H1 (cell line): ENCODE results near the gene KCNA2. TPM values are rescaled to one million over a fixed set of nuclear protein-coding genes. Genes with fewer than 3 reads are reported as not detected.

Source experiments
- CTCF ChIA-PET: fragments of 300-600 bp; sonication (Branson Sonifier 250); formaldehyde crosslinking; loops from one replicate; lab custom pipeline; 2021; ENCODE audit not compliant: partially characterized antibody; lab: Charles Lee
- POLR2A ChIA-PET: fragments of 300-600 bp; sonication (Branson Sonifier 250); formaldehyde crosslinking; loops from one replicate; lab custom pipeline; 2021; ENCODE audit warnings: inconsistent platforms; ENCODE audit not compliant: partially characterized antibody; lab: Charles Lee
- DNase-seq, 2 experiments: peaks; one replicate each; pipeline versions ENCODE4 v3.0.0 to v3.0.0-alpha.2; 2010 to 2022; ENCODE audit warnings: low spot score in 2 of 2, low read depth in 1 of 2, mixed read lengths in 1 of 2
- FAIRE-seq: peaks from 2 replicates; lab custom pipeline; 2011; peaks lifted over from hg19 to GRCh38; lab: Jason Lieb, UNC
- H2AFZ ChIP-seq: 2 replicates; pipeline ENCODE4 v1.8.1; 2012; ENCODE audit warnings: low read length, inconsistent platforms
- H2AK5ac ChIP-seq: 2 replicates; pipeline ENCODE4 v1.6.1; 2013; ENCODE audit warnings: low read depth, low read length
- H2BK120ac ChIP-seq: replicated peaks from 2 replicates; pipeline ENCODE3; 2013; ENCODE audit warnings: low read depth, low read length, inconsistent platforms
- H2BK12ac ChIP-seq: 2 replicates; pipeline ENCODE4 v1.6.1; 2013; ENCODE audit warnings: low read depth, low read length
- H2BK15ac ChIP-seq: 2 replicates; pipeline ENCODE4 v1.6.1; 2013; ENCODE audit warnings: low read length
- H2BK20ac ChIP-seq: 2 replicates; pipeline ENCODE4 v1.6.1; 2013; ENCODE audit warnings: low read length
- H2BK5ac ChIP-seq: 2 replicates; pipeline ENCODE4 v1.6.1; 2013; ENCODE audit warnings: low read depth, low read length
- H3K14ac ChIP-seq: 2 replicates; pipeline ENCODE4 v1.6.1; 2013; ENCODE audit warnings: inconsistent platforms; ENCODE audit not compliant: insufficient read length
- H3K18ac ChIP-seq: 2 replicates; pipeline ENCODE4 v1.6.1; 2013; ENCODE audit warnings: low read length; ENCODE audit errors: extremely low read depth
- H3K23ac ChIP-seq: 2 replicates; pipeline ENCODE4 v1.6.1; 2013; ENCODE audit warnings: inconsistent platforms; ENCODE audit not compliant: insufficient read length
- H3K23me2 ChIP-seq: 2 replicates; pipeline ENCODE4 v1.6.1; 2013; ENCODE audit warnings: low read depth, low read length
- H3K27ac ChIP-seq: 2 replicates; pipeline ENCODE4 v1.6.1; 2011; ENCODE audit warnings: low read depth, low read length, inconsistent platforms
- H3K27me3 ChIP-seq, 4 experiments: replicated peaks in 1 of 4; 1 replicate in 1 of 4; 2 replicates in 3 of 4; pipeline versions ENCODE4 v1.6.1 to v1.8.1; 2011 to 2013; ENCODE audit warnings: low read length in 3 of 4, mild to moderate bottlenecking in 3 of 4, inconsistent platforms in 2 of 4, mixed read lengths in 2 of 4, moderate library complexity in 1 of 4; ENCODE audit not compliant: control insufficient read depth in 3 of 4, insufficient read depth in 3 of 4; ENCODE audit errors: extremely low read depth in 1 of 4
- H3K36me3 ChIP-seq, 4 experiments: 2 replicates each; pipeline versions ENCODE4 v1.6.1 to v1.8.1; 2011 to 2013; ENCODE audit warnings: mild to moderate bottlenecking in 4 of 4, low read length in 3 of 4, moderate library complexity in 2 of 4, control low read depth in 1 of 4, inconsistent platforms in 1 of 4; ENCODE audit not compliant: insufficient read depth in 4 of 4, control insufficient read depth in 2 of 4
- H3K4ac ChIP-seq: replicated peaks from 2 replicates; pipeline ENCODE3; 2013; ENCODE audit warnings: low read length, low read depth, mixed read lengths, inconsistent platforms; ENCODE audit not compliant: insufficient read length
- H3K4me1 ChIP-seq, 4 experiments: replicated peaks in 1 of 4; 1 replicate in 1 of 4; 2 replicates in 3 of 4; pipeline versions ENCODE4 v1.6.1 to v1.8.1; 2011 to 2013; ENCODE audit warnings: low read length in 3 of 4, inconsistent platforms in 2 of 4, mixed read lengths in 1 of 4; ENCODE audit not compliant: insufficient read depth in 4 of 4, control insufficient read depth in 3 of 4
- H3K4me2 ChIP-seq, 2 experiments: 2 replicates each; pipeline versions ENCODE4 v1.6.1 to v1.8.1; 2011 to 2013; ENCODE audit warnings: low read depth in 2 of 2, low read length in 2 of 2, control low read depth in 1 of 2, inconsistent platforms in 1 of 2, mild to moderate bottlenecking in 1 of 2; ENCODE audit not compliant: insufficient read depth in 1 of 2
- H3K4me3 ChIP-seq, 4 experiments: fragments of 200-600, 300-600 bp in 1 of 4; sonication (generic), shearing (Covaris generic), sonication (Bioruptor Twin) in 1 of 4; 2 replicates each; pipeline versions ENCODE4 v1.5.1 to v1.8.1; 2011 to 2016; ENCODE audit warnings: low read length in 4 of 4, low read depth in 3 of 4, control low read depth in 2 of 4, inconsistent platforms in 2 of 4, mild to moderate bottlenecking in 2 of 4, mixed read lengths in 1 of 4, moderate library complexity in 1 of 4; ENCODE audit not compliant: insufficient read depth in 2 of 4; ENCODE audit errors: extremely low read depth in 1 of 4
- H3K56ac ChIP-seq: replicated peaks from 2 replicates; pipeline ENCODE3; 2013; ENCODE audit warnings: low read depth, mild to moderate bottlenecking, mixed read lengths, low read length, inconsistent platforms; ENCODE audit not compliant: insufficient read length
- H3K79me1 ChIP-seq: 2 replicates; pipeline ENCODE4 v1.6.1; 2013; ENCODE audit warnings: low read depth, low read length, control low read depth
- H3K79me2 ChIP-seq, 2 experiments: 2 replicates each; pipeline versions ENCODE4 v1.6.1 to v1.8.1; 2012 to 2013; ENCODE audit warnings: low read length in 2 of 2, mild to moderate bottlenecking in 2 of 2, inconsistent platforms in 1 of 2; ENCODE audit not compliant: insufficient read depth in 2 of 2, control insufficient read depth in 1 of 2
- H3K9ac ChIP-seq, 4 experiments: replicated peaks in 1 of 4; 1 replicate in 1 of 4; 2 replicates in 3 of 4; pipeline versions ENCODE4 v1.6.1 to v1.8.1; 2011 to 2013; ENCODE audit warnings: low read depth in 3 of 4, low read length in 3 of 4, control low read depth in 2 of 4, mild to moderate bottlenecking in 2 of 4, moderate library complexity in 2 of 4, inconsistent platforms in 1 of 4; ENCODE audit errors: extremely low read depth in 1 of 4
- H3K9me3 ChIP-seq, 2 experiments: 2 replicates each; pipeline versions ENCODE4 v1.6.1 to v1.8.1; 2012 to 2013; ENCODE audit warnings: mild to moderate bottlenecking in 2 of 2, moderate library complexity in 2 of 2, control low read depth in 1 of 2, inconsistent platforms in 1 of 2, low read depth in 1 of 2, low read length in 1 of 2, mixed read lengths in 1 of 2; ENCODE audit not compliant: insufficient read depth in 2 of 2
- H4K20me1 ChIP-seq, 2 experiments: replicated peaks in 1 of 2; 2 replicates each; pipeline versions ENCODE3 to v1.8.1; 2011 to 2013; ENCODE audit warnings: inconsistent platforms in 2 of 2, low read length in 2 of 2, mild to moderate bottlenecking in 1 of 2; ENCODE audit not compliant: insufficient read depth in 2 of 2, control insufficient read depth in 1 of 2
- H4K5ac ChIP-seq: 2 replicates; pipeline ENCODE4 v1.6.1; 2013; ENCODE audit warnings: low read length, low read depth, mixed read lengths, inconsistent platforms; ENCODE audit not compliant: insufficient read length
- H4K8ac ChIP-seq: 2 replicates; pipeline ENCODE4 v1.8.0; 2013; ENCODE audit warnings: mild to moderate bottlenecking, moderate library complexity, low read length, inconsistent platforms; ENCODE audit not compliant: insufficient read depth; ENCODE audit errors: extremely low read depth
- H4K91ac ChIP-seq: replicated peaks from 2 replicates; pipeline ENCODE3; 2013; ENCODE audit warnings: low read length, mixed read lengths, inconsistent platforms; ENCODE audit not compliant: insufficient read length
- CEBPB ChIP-seq: IDR thresholded peaks from 2 replicates; pipeline ENCODE4 v1.6.1; 2012; ENCODE audit warnings: low read depth, low read length
- EZH2 ChIP-seq: fragments of 200-600 bp; sonication (generic); IDR thresholded peaks from 2 replicates; pipeline ENCODE4 v1.7.1; 2012; ENCODE audit warnings: low read depth, mild to moderate bottlenecking, moderate library complexity, low read length, inconsistent platforms; ENCODE audit not compliant: severe bottlenecking
- RBBP5 ChIP-seq: IDR thresholded peaks from 2 replicates; pipeline ENCODE4 v1.7.1; 2012; ENCODE audit warnings: low read depth, mild to moderate bottlenecking, inconsistent platforms, low read length, moderate library complexity, borderline replicate concordance
- RXRA ChIP-seq: IDR thresholded peaks from 2 replicates; pipeline ENCODE4 v1.6.1; 2011; ENCODE audit warnings: low read depth, mild to moderate bottlenecking, low read length, moderate library complexity; ENCODE audit not compliant: insufficient read depth
- SIX5 ChIP-seq: IDR thresholded peaks from 2 replicates; pipeline ENCODE4 v1.6.1; 2011; ENCODE audit warnings: mild to moderate bottlenecking, low read depth, low read length
- WGBS, 2 experiments: shearing (Covaris generic) in 1 of 2; methylation state at CpG; one replicate each; pipeline versions ENCODE4 v1.1.6 to v1.1.7; 2013 to 2015; ENCODE audit warnings: low lambda C conversion rate in 2 of 2, mixed read lengths in 2 of 2, inconsistent platforms in 1 of 2, low coverage in 1 of 2, missing lambda C conversion rate in 1 of 2; ENCODE audit not compliant: insufficient replicate concordance in 2 of 2, insufficient coverage in 1 of 2, insufficient read length in 1 of 2; ENCODE audit errors: extremely low coverage in 1 of 2, missing lambda C conversion rate in 1 of 2; 5-methylcytosine and 5-hydroxymethylcytosine counted together
- polyA plus RNA-seq, 7 experiments: library from polyadenylated mRNA; depleted of rRNA in 3 of 7; stranded (reverse) in 5 of 7; unstranded in 2 of 7; fragments of >200 nt in 5 of 7; fragments of 200-250 nt in 2 of 7; gene quantifications; 1 replicate in 5 of 7; 2 replicates in 1 of 7; 4 replicates in 1 of 7; pipeline versions ENCODE4 v1.2.1 to v1.2.3, GENCODE V29; 2011 to 2013; ENCODE audit warnings: missing spikeins in 2 of 7, mixed read lengths in 2 of 7
- total RNA-seq: library from RNA; stranded (reverse); fragmentation: NEBNext Ultra II Directional; extraction: Animal tissue kit (Norgen Biotek cat#: 25700); gene quantifications from 2 replicates; pipeline ENCODE4 v1.2.1, GENCODE V29; 2021
- TF ChIP-seq, protein P1 (sequence below): IDR thresholded peaks from 2 replicates; pipeline ENCODE4 v1.6.1; 2011; ENCODE audit warnings: low read length, improper control_type of control experiment

Gene KCNA2
- total and polyA plus RNA-seq, 2 of the 8 experiments (the other 6 are each of a cell fraction or from before 2014, with no cell fraction given) = 0.26 to 0.78 TPM

DNA sequence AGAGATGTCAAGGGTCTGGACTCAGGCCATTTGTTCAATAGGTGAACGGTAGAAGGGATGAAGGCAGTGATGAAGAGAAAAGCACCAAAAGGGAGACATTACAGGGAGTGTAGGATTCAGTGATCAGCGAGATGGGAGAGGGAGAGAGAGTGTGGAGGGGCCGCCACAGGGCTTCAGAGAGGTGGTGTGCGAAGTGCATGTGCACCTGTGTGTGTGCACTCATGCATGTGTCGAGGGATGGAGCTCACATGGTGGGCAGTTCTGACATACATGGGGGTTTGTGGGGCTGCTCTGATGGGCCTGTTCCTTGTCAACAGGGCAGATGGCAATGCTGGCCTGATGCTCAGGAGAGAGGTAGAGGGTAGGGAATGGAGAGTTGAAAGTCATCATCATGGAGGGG lies 11.4 kb upstream of the KCNA2 start:
- no peak overlapping the region for H3K4me3 ChIP-seq
- POLR2A ChIA-PET = no interaction called here
- no peak overlapping the region for H3K23ac ChIP-seq
- no peak overlapping the region for H3K9ac ChIP-seq
- no peaks in the 10 kb centered on the region for H4K20me1 ChIP-seq
- CTCF ChIA-PET = interaction anchor here (0.8 to 10.5 kb wide), 14 partner anchors 11 to 166 kb away, joined by 3 to 189 read pairs (median 10); no protein-coding TSS in a partner anchor
- H2BK15ac ChIP-seq = no peak overlapping the region
- H2BK20ac ChIP-seq = no peak overlapping the region
- no peaks in the 10 kb centered on the region for H3K9me3 ChIP-seq
- no peak overlapping the region for H2BK5ac ChIP-seq
- FAIRE-seq (no peak), DNase-seq (no peak)
- 95% methylated on average over 5 of the region's 5 CpGs; no CpG with 5 or more reads in 1 of the 2 experiments for WGBS, 2 experiments
- H3K23me2 ChIP-seq = 0 out of 2 replicates have a peak, but pooled peaks cover 2% of the 10 kb centered on the region
- no peak overlapping the region for H2BK120ac ChIP-seq
- no peak overlapping the region for H3K18ac ChIP-seq
- no peak overlapping the region for H3K27ac ChIP-seq
- peaks cover 0 to 18% (median 10%) of the 10 kb centered on the region in 4 experiments; a peak in 4 of 7 replicates for H3K27me3 ChIP-seq
- H2AFZ ChIP-seq = no peak overlapping the region
- no peak overlapping the region for H2AK5ac ChIP-seq
- no peak overlapping the region for H3K4me2 ChIP-seq
- no peak overlapping the region for H3K14ac ChIP-seq
- H3K79me2 ChIP-seq = no peaks in the 10 kb centered on the region
- peaks cover 0 to 2% (median 0%) of the 10 kb centered on the region in 4 experiments; a peak in 4 of 7 replicates for H3K4me1 ChIP-seq
- H3K79me1 ChIP-seq = no peaks in the 10 kb centered on the region
- no peak overlapping the region for H3K56ac ChIP-seq
- H3K4ac ChIP-seq = no peak overlapping the region
- H4K91ac ChIP-seq = no peak overlapping the region
- no peak overlapping the region for H2BK12ac ChIP-seq
- no peaks in the 10 kb centered on the region for H3K36me3 ChIP-seq
- no peak overlapping the region for H4K5ac ChIP-seq
- no peak for TF ChIP-seq CEBPB
- TF ChIP-seq SIX5 = no peak
- TF ChIP-seq, protein P1, sequence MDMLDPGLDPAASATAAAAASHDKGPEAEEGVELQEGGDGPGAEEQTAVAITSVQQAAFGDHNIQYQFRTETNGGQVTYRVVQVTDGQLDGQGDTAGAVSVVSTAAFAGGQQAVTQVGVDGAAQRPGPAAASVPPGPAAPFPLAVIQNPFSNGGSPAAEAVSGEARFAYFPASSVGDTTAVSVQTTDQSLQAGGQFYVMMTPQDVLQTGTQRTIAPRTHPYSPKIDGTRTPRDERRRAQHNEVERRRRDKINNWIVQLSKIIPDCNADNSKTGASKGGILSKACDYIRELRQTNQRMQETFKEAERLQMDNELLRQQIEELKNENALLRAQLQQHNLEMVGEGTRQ = no peak
- no peak for TF ChIP-seq EZH2
- no peak for TF ChIP-seq RBBP5
- no peak for TF ChIP-seq RXRA
- no peak overlapping the region for H4K8ac ChIP-seq
